Muscle of arm (tissue), 12 donors: ENCODE results near the gene CDH13. TPM values are rescaled to one million over a fixed set of nuclear protein-coding genes. Genes with fewer than 3 reads are reported as not detected.

Experiments used
- DNase-seq: peaks from one replicate; pipeline ENCODE4 v3.0.0-alpha.2; 2013
- polyA plus RNA-seq, 12 donors: library from polyadenylated mRNA; unstranded; fragments of 120-200 nt; gene quantifications; one replicate each; pipeline ENCODE4 v1.2.1, GENCODE V29; 2013; ENCODE audit not compliant: insufficient read length in 12 of 12

Gene CDH13
- polyA plus RNA-seq, 12 donors, result 28.8 to 58.8 (median 54.1) TPM; not detected in 1

DNA sequence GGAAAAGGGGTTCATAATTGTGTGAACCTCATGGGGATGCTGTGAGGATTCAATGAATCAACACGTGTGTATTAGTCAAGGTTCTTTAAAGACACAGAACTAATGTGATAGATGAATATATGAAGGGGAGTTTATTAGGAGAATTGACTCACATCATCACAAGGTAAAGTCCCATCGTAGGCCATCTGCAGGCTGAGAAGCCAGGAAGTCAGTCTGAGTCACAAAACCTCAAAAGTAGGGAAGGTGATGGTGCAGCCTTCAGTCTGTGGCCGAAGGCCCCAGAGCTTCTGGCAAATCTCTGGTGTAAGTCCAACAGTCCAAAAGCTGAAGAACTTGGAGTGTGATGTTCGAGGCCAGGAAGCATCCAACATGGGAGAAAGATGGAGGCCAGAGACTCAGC is 413.4 kb downstream of the CDH13 start:
- DNase-seq, result no peak

DNA sequence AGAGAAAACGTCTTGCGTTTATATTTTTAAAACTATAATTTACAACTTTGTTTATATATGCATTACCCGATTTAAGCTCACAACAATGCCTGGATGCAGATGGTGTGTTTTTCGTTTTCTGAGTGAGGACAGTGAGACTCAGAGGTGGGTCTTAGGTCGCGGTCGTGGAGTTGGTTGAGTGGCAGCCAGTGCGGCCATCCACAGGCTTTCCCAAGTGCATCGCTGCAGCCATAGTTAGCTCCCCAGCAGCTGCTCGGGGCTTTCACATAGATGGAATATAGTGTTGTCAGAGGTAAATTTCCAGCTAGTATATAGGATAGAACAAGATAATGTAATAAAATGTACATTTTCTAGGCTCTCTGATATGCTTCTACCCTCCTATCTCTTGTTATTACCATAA is 417.8 kb downstream of the CDH13 start:
- DNase-seq, result no peak

DNA sequence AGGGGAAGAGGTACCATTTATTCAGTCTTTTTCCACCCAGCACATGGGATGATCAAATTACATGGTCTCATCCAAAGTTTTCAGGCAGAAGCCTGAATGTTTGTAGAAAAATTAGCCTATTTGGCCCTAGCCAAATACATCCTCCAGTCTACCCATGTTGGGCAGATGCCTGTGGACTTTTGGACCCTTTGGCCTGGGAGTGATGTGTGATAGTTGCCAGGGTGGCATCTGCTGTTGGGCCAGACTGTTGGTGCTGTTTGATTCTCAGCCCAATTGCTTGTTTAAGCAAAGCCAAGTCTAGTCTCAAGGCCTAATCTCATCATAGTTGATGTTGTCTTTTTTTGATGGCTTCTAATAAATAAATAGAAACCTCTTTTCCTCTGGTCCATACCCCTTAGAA is 419.0 kb downstream of the CDH13 start:
- no peak for DNase-seq

DNA sequence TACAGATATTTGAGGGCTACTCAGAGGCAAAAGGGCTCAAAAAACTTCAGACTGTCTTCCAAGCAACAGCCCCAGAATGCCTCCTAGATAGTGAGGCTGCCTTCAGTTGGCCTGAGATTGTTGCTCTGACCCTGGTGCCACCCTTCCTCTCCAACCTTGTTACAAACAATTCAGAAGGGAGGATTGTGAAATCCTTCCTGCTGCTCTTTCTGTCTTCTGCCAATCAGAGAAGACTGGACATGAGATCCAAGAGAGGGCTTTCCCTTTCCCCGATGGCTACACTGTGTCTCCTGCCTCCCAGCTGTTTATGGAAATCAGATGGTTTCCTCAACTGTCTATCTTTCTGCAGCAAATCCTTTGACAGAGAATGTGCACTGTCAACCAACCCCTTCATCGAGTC is 419.9 kb downstream of the CDH13 start:
- no peak for DNase-seq

DNA sequence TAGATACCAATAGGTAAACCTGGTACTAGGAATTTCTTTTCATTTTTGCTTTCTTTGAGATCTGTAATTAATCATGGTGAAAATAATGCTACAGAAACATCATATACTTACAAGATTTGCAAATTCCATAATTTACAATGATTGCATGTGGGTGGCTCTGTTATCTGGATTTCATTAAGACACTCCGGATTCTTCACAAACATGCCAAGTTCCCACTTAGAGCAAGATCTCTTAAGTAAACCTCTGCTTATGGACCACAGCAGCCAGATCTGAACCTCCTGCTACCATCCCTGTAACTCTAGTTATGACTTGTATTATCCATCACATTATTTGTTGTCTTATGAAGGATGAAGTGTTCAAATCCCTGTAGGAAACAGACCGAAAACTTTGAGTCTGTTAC is 424.7 kb downstream of the CDH13 start:
- DNase-seq, result no peak

DNA sequence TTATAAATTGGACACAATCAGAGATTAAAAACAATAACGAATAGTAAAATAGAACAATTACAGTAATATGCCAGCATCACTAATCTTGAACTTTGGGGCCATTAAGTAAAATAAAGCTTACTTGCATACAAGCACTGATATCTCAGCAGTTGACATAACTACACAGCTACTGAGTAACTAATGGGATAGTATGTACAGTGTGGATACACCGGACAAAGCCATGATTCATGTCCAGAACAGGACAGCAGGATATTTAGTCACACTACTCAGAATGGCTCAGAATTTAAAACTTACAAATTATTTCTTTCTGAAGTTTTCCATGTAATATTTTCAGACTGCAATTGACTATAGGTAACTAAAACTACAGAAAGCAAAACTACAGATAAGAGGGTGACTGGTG is 427.5 kb downstream of the CDH13 start:
- DNase-seq, result no peak

DNA sequence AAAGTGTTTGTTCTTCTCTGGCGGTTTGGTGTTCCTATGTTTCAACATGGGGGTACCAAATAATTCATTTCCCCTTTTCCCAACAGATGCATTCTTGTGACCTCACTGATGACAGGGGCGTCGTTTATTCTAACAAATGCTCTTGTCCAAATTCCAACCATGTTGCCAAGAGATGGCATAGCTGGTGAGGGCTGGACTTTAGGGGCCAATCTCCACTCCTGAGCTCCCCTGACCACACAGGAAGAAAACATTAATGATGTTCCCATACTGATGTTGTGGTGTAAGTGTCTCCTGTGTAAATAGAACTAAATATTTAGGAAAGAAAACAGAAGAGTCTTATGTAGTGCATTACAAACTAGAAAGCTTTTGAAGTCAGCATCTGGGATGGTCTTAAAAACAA is 431.6 kb downstream of the CDH13 start:
- no peak for DNase-seq

DNA sequence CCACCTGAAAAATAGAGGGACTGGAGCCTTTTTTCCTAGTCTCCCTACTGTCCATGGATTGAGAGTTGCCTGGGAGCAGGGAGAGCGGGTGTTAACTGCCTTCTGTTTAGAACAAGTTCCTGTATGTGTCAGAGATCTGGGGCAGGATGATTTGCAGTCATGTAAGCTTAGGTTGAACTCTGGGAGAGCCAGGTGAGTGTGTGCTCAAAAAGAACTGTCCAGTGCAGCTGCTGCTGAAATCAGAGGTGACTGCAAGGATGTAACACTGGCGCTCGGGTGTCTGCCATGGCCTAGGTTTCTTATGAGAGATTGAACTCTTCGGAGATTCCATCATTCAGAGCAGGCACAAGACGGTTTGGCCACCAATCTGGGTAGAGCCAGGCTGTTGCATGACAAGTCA is 432.5 kb downstream of the CDH13 start:
- DNase-seq, result no peak

DNA sequence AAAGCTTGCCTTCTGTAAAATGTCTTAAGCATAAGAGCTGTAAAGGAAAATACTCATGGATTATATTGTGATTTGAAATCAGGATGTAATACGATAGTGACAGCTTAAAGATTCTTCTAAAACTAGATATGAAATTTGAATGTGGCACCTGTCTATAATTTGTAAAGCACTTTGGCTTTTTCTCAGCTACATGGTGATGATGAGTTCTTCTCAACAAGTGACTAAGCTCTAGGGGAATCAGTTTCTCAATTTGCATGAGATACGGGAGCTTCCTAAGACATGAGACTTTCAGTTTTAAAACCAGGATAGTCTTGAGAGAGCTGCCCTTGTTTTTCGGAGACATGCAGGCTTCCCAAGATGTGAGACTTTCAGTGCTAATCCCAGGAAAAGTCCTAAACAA is 439.2 kb downstream of the CDH13 start:
- DNase-seq, result no peak

DNA sequence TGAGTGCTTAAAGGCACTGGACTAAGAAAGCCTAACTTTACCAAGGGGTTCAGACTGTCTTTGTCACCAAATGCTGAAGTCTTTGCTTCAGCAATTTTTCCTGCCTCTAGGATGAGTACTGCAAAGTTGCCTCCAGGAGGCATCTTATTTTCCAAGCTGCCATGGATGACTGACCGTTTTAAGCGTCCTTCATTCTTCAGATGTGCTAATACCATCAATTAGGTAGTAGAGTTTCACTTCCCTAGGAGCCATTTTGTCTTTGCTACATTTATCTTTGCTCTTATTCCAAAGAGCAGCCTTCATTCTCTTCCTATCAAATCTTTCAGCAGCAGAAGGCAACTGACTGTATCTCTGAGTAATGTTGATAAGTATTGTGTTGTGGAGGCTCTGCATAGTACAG is 440.1 kb downstream of the CDH13 start:
- DNase-seq, result no peak

DNA sequence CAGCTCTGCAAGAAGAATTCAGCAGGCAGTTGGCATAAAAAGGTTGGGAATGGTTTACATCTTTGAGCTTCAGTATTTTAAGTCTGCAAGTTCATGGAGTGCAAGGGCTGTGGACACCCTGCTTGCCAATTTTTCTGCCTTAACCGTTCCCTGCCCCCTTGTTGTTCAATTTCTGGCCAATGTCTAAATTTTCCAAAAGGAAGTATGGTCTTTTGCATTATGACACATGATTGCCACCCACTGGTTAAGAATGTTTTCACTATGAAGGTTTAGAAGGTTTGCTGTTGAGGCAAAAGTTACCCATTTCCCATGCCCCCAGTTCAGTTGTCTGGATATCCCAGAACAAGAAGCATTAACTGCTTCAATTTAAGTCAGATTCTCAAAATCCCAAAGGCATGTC is 441.9 kb downstream of the CDH13 start:
- DNase-seq, result peak; percentile 4

DNA sequence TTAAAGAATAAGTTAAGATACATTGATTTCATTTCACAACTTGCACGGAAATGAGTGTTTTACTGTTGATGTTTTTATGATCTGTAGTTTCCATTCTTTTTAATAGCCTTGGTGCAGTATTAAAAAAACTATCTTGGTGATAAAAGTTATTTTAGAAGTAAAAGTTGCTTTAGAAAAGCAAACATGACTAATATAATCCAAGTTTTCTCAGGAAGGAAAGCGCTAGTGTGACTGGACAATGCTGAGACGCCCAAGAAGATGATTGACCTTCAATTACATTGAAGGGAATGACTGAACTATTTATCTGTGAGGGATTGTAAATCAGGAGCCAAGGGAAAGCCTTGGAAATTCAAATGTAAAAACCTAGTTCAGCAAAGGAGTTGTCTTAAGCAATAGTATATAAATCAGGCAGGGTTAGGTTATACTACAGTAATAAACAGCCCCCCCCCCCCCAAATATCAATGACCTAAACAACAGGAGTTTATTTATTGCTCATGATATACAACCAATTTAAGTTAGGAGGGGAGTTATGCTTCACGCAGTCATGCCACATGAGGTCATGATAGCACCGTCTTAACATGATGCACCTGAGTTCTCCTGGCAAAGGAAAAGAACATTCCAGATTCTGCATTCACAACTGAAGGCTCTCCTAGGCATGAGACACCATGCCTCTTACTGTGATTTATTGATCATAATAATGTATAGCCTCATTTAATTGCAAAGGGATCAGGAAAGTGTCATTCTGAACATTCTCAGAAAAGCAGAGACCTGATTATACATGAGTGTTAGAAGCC is 443.8 kb downstream of the CDH13 start:
- DNase-seq, result no peak

DNA sequence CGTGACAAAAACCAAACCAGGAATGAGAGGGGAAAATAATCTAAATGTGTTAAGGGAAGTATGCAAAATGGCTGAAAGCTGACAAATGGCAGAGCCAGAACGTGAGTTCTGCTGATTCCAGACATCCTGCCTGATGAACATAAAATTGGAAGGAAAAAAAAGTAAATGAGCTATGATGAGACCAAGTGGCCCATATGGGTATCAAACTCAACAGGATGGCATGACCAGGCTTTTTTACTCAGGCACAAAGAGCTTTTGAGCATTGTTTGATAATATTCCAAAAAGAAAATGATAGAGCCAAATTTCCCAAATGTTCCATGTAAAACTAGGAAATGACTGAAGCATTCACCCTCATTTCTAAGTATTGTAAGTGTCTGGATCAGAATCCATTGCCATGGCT is 449.2 kb downstream of the CDH13 start:
- DNase-seq, result no peak

DNA sequence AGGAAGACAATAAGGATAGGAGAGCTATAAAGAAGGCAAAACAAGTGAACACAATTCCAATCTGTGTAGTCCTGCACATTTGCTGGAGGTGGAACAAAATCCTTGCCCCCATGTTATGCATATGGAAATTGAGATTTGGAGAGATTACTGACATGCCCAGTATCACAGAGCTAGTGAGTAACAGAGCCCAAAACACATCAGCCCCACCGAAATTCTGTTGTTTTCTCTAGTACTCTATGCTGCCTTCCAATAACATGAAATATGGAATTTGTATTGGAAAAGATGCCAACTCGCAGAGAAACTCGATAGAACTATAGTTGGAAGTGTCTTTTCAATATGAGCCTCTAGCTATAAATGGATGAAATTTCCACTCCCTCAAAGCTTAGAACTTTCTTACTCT is 456.6 kb downstream of the CDH13 start:
- DNase-seq, result no peak

DNA sequence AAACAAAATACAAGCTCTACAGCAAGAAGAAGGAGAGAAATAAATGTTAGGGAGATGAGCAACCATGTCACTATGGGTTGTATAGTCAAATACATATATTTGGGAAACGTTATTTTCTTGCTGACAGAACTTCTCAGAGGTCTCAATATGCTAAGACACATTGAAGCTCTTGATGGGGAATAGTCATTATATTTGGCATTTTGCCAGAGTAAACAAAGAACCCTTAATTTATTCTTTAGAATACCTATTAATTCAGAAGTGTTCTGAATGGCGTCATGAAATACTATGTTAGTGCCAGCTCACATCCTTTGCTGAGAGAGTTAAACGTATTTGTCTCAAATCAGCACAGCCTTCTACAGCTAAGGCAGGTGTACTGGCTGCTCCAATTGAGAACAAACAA is 458.9 kb downstream of the CDH13 start:
- DNase-seq, result no peak

DNA sequence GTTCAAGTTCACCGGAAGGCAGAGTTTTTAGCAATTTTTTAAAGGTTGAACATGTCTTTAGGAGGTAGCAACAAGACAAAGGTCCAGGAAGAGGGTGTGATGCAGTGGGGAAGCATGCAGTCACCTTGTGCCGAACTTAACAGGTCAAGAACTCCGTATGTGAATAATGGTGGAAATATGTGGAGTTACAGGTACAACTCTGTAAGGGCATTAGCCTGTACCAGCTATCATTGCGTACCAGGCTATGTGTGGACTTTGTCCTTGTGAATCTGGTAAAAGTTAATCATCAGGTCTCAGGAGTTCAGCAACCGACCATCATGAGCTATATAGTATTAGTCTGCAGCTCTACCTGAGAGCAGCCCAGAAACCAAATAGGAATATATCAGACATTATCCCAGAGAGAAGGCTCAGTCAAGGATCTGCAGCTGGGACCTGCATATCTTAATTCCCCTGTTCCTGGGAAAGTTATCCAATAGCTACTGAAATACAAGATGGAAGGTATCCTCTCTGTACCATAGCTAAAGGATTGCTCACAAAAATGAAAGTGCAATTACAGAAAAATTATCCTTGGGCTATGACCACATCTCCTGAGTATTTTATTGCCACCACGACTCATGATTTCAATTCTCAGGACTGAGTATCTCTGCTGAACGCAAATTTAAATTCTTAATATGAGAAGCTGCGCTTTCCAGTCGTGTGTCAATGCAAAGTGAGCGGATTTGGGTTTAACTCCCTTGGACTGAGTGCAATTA is 469.3 kb downstream of the CDH13 start:
- DNase-seq, result no peak

DNA sequence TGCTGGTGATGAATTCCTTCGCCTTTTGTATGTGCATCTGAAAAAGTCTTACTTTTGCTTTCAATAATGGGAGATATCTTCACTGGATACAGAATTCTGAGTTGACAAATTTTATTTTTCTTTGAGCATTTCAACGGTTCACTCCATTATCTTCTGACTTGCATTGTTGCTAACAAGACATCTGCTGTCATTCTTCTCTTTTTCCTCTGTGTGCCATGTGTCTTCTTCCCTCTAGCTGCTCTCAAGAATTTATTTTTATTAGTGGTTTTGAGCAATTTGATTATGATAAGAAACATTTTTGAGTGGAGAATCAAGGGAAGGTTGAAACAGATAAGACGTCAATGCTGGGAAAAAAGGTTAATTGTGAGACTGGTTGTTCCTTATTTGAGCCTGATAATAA is 471.8 kb downstream of the CDH13 start:
- DNase-seq, result no peak

DNA sequence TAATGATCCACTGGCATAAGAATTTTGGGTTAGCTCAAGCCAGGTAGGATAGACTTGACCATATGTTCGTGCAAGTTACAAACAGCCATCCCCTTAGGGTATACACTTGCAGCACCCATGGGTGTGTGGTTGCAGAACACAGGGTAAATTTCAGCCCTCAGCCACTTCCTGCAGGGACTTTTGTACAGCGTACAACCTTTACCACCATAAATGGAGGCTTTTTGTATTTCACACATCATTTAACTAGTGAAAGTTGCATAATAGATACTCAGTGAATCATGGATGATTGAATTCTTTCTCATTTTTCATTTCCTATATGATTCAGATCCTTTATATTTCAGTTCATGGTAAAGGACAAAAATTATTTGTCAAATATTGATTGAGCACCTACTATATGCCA is 473.9 kb downstream of the CDH13 start:
- DNase-seq, result no peak

DNA sequence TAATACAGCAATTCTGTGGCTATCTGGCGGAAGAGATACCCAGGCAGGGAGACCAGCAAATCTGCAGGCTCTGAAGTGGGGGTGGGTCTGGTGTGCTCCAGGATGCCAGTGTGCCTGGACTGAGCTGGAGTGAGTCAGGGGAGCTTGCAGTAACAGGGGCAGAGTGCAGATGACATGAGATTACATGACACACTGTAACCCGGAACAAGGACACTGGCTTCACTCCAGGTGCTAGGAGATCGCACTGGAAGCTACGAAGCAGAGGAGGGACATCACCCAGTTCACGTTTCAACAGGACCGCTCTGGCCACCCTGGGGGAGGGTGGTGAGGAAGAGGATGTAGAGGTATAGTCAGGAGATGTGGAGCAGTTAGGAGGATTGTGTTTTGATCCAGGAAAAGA is 475.6 kb downstream of the CDH13 start:
- no peak for DNase-seq

DNA sequence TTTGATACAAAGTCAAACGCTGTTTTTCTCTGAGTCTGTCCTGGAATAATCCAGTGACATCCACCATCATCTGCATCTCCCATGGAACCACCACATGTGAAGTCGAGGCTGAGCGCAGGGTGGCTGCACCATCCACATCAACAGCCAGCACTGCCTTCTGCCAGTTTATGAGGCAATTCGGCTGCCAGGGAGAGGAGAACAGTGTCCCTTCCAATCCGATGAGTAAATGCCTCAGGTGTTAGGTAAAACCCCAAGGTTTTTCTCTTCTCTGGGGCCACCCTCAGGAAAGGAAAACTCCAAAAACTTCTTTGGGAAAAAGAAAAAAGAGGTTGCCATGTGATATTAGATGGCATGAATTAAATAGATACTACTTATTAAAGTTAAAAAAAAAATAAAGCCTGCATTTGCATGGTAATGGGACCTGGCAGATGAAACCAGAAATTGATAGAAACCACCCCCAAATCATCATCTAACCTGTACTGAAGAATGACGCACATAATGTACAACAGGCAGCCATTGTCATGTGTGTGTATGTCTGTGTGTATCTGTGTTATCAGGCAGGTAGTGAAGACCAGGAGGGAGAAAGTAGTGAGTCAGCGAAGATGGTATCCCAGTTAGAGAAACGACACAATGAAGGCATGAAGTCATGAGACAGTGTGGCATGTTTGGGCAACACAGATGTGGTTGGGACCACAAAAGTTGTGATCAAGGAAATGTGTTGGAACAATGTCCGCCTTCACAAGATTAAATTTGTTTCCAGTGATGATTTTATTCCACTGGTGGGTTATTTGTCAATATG is 478.7 kb downstream of the CDH13 start:
- no peak for DNase-seq

DNA sequence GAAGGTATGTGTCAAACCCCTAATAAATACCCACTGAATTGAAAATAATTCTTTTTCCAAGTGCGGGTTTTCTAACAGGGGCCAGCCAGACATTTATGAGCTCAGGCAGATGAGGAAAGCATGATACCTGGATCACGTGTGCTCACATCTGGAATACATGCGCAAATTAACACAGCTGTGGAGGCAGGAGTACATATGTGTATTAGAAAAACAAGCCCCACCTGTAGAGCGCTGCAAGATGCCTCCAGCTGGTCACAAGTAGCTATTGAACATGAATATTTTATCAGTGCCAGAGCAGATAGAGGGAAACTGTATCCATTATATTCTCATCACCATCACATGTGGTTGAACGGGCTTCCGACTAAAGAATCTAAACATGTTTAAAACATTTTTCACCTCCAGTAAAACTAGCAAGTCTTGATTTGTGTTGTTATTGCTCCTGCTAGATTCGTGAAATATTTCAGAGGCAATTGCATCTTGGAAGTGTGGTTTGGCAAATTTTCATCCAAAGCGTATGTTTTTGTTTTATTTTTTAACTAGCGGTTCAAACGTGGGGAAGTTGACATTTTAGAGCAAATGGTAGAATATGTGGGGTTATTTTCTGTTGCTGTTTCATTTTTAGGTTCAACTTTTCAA is 482.8 kb downstream of the CDH13 start:
- no peak for DNase-seq

DNA sequence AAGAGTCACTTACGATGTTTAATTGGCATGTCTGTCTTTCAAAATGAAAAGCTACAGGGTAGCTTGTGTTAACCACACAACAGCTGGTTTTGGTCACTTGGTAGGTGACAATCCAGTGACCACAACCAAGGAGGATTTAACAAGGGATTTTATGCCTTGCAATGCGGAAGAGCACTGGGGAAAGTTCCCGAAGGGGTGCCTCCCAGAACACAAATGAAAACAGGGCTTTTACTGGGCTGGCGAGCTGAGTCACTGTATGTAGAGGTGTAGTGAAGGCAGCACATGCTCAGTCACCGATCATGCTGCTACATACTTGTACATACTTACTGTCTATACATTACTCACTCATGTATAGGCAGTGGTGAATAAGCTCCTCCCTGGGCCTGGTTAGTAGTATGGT is 483.5 kb downstream of the CDH13 start:
- DNase-seq, result no peak
